ENCODE measurements around the gene SLC25A6. TPM values are rescaled to one million over a fixed set of nuclear protein-coding genes. Genes with fewer than 3 reads are reported as not detected.

Gene SLC25A6
- total RNA-seq, 6 experiments from 2014 or later: 295 to 345 (median 320) TPM

DNA sequence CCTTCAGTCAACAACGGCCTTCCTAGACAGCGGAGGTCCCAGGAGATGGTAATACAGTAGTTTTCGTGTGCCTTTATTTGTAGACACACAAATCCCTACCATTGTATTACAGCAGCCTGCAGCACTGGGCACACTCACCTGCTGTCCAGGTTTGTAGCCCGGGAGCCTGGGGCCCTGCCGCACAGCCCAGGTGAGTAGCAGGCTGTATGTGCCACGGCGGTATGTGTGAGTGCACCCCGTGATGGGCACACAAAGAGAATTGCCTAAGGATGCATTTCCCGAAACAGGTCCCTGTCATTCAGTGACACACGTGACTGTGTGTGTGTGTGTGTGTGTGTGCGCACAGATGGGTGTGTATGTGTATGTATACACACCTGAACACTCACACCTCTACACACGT, 8.1 kb upstream of the SLC25A6 start:
- Mint-ChIP-seq H3K27me3 (ENCODE audit: insufficient read depth) (peaks cover 3% of the 10 kb centered on the region), H3K4me3 (no peak overlapping the region), H3K27ac (no peak overlapping the region), H3K9me3 (no peaks in the 10 kb centered on the region), H3K4me1 (ENCODE audit: low read depth) (peaks cover 13% of the 10 kb centered on the region), H3K36me3 (ENCODE audit: low read depth) (peaks cover 13% of the 10 kb centered on the region)
- TF ChIP-seq, protein P1, sequence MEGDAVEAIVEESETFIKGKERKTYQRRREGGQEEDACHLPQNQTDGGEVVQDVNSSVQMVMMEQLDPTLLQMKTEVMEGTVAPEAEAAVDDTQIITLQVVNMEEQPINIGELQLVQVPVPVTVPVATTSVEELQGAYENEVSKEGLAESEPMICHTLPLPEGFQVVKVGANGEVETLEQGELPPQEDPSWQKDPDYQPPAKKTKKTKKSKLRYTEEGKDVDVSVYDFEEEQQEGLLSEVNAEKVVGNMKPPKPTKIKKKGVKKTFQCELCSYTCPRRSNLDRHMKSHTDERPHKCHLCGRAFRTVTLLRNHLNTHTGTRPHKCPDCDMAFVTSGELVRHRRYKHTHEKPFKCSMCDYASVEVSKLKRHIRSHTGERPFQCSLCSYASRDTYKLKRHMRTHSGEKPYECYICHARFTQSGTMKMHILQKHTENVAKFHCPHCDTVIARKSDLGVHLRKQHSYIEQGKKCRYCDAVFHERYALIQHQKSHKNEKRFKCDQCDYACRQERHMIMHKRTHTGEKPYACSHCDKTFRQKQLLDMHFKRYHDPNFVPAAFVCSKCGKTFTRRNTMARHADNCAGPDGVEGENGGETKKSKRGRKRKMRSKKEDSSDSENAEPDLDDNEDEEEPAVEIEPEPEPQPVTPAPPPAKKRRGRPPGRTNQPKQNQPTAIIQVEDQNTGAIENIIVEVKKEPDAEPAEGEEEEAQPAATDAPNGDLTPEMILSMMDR (IDR thresholded peaks at IDR 0.05): no peak
- DNase-seq: no peak

DNA sequence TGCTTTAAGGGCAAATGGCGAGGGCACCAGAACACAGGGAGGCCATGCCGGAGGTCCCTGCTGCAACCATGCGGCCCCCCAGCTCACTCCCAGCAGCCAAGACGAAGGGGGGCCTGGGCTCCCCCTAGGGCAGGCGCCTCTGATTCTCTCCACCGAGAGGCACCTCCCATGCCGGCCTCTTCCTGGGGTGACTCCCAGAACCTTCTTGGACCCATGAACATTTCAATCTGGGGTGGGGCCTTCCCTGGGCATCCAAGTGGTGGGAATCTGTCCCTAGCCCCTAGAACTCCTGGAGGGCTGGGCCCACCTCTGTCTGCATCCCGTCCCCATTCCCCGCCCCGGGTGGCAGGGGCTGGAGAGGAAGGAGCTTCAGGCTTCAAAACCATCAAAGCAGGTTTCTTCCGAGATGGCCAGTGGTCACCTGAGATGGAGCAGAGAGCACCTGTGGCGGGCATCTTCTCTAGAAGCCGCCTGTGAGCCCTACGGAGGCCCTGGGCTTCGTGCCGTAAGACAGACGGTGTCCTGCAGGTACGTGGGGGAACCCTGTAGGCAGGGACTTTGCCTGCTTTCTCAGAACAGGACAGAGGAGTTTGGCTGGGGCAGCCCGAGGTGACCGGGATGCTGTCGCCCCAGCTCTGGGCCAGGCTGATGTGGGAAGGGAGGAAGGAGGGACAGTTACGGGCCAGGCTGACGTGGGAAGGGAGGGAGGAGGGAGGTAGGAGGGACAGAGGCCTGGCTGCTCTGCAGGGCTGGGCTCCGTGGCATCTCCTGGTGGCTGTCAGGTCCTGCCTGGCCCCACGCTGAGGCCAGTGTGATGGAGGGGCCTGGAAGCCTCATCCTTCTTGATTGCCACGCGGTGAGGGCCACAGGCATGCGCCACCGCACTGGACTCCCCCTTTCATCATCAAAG, 6.8 kb upstream of the SLC25A6 start:
- TF ChIP-seq, protein P1 (IDR thresholded peaks at IDR 0.05): no peak

DNA sequence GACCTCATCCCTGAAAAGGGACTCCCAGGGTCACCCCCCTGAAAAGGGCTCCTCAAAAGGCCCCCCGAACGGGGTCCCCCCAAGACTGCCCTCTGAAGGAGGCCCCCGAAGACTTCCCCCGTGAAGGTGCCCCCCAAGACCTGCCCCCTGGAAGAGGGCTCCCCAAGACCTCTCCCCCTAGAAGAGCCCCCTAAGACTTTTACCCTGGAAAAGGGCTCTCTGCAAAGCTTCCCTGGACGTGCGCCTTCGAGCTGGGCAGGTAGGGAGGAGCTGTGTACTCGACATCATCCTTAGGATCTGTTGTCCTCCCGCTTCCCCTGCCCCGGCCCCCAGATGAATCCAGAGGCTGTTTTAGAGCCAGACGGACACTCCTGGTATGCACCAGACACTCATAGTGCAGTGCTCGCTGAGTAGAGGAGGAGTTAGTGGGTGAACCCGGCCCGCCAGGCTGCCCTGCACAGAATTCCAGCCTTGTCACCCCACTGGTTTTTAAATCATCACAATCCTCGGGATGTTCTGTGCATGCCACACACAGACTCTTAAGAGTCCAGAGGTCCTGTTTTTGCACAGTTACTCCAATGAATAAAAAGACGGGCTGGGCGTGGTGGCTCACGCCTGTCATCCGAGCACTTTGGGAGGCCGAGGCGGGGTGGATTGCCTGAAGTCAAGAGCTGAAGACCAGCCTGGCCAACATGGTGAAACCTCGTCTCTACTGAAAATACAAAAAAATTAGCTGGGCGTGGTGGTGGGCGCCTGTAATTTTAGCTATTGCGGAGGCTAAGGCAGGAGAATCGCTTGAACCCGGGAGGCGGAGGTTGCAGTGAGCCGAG, 5.7 kb upstream of the SLC25A6 start:
- no peak for DNase-seq
- peaks cover 13% of the 10 kb centered on the region for H3K36me3 Mint-ChIP-seq (ENCODE audit: low read depth)
- H3K27me3 Mint-ChIP-seq (ENCODE audit: insufficient read depth): peaks cover 3% of the 10 kb centered on the region
- H3K4me3 Mint-ChIP-seq: no peak overlapping the region
- no peak overlapping the region for H3K27ac Mint-ChIP-seq
- no peaks in the 10 kb centered on the region for H3K9me3 Mint-ChIP-seq
- peaks cover 29% of the 10 kb centered on the region for H3K4me1 Mint-ChIP-seq (ENCODE audit: low read depth)
- TF ChIP-seq, protein P1 (IDR thresholded peaks at IDR 0.05): no peak

More for the DNA sequence above, 6.8 kb upstream of the SLC25A6 start:
- Mint-ChIP-seq H3K27ac (no peak overlapping the region), H3K4me1 (ENCODE audit: low read depth) (peaks cover 25% of the 10 kb centered on the region), H3K36me3 (ENCODE audit: low read depth) (peaks cover 13% of the 10 kb centered on the region), H3K27me3 (ENCODE audit: insufficient read depth) (peaks cover 3% of the 10 kb centered on the region), H3K4me3 (no peak overlapping the region), H3K9me3 (no peaks in the 10 kb centered on the region)
- DNase-seq: no peak

DNA sequence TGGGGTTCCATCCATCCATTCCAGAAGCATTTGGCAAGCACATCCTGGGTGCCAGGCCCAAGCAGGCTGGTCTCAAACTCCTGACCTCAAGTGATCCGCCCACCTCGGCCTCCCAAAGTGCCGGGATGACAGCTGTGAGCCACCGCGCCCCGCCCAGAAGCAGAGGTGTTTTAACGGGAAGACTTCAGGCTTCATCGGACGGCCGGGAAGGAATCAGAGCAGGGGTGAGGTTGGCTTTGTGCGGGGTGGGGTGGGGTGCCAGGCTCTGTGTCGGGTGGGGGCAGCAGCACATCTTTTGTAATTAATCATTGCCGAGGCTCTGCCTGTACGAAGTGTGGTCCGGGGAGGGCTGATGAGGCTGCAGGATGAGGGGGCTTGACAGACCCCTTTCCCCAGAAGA, 5.1 kb upstream of the SLC25A6 start:
- TF ChIP-seq, protein P1 (IDR thresholded peaks at IDR 0.05): no peak
- peaks cover 29% of the 10 kb centered on the region for H3K4me1 Mint-ChIP-seq (ENCODE audit: low read depth)
- no peak overlapping the region for H3K4me3 Mint-ChIP-seq
- H3K27ac Mint-ChIP-seq: no peak overlapping the region
- no peak for DNase-seq
- H3K27me3 Mint-ChIP-seq (ENCODE audit: insufficient read depth): peaks cover 3% of the 10 kb centered on the region
- no peaks in the 10 kb centered on the region for H3K9me3 Mint-ChIP-seq
- H3K36me3 Mint-ChIP-seq (ENCODE audit: low read depth): peaks cover 13% of the 10 kb centered on the region

DNA sequence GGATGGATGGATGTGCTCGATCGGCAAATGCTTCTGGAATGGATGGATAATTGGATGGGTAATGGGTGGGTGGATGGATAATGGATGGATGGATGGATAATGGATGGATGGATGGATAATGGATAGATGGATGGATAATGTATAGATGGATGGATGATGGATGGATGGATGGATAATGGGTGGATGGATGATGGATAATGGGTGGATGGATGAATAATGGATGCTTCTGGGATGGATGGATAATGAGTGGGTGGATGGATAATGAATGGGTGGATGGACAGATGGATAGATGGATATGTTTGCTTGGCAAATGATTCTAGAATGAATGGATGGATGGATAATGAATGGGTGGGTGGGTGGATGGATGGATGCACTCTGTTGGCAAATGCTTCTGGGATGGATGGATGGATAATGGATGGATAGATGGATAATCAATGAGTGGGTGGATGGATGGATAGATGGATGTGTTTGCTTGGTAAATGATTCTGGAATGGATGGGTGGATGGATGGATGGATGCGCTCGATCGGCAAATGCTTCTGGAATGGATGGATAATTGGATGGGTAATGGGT, 3.8 kb upstream of the SLC25A6 start:
- peaks cover 35% of the 10 kb centered on the region for H3K4me1 Mint-ChIP-seq (ENCODE audit: low read depth)
- no peaks in the 10 kb centered on the region for H3K9me3 Mint-ChIP-seq
- peak overlapping the region; percentile 44 for H3K4me3 Mint-ChIP-seq
- peaks cover 4% of the 10 kb centered on the region for H3K27me3 Mint-ChIP-seq (ENCODE audit: insufficient read depth)
- no peak for DNase-seq
- H3K27ac Mint-ChIP-seq: peak overlapping the region; percentile 20; the same call in 1 of the 2 replicates
- TF ChIP-seq, protein P1 (IDR thresholded peaks at IDR 0.05): no peak
- peaks cover 18% of the 10 kb centered on the region for H3K36me3 Mint-ChIP-seq (ENCODE audit: low read depth)
